Urinary bladder (tissue), 4 donors: ENCODE measurements around the gene SCNN1B. TPM values are rescaled to one million over a fixed set of nuclear protein-coding genes. Genes with fewer than 3 reads are reported as not detected.
"Not testable (repeated sequence)": the region's sequence is repeated elsewhere in the genome, so short reads cannot be mapped to it uniquely, and the experiment has no call there.

Source experiments
- DNase-seq: peaks from one replicate; pipeline ENCODE4 v3.0.0-alpha.2; 2015; ENCODE audit errors: extremely low spot score
- H3K27ac ChIP-seq: one replicate; pipeline ENCODE4 v1.5.1; 2013; ENCODE audit warnings: low read depth, mild to moderate bottlenecking, moderate library complexity
- H3K36me3 ChIP-seq: one replicate; pipeline ENCODE4 v1.6.1; 2013; ENCODE audit warnings: mild to moderate bottlenecking, moderate library complexity; ENCODE audit not compliant: insufficient read depth
- H3K4me1 ChIP-seq: one replicate; pipeline ENCODE4 v1.6.1; 2013; ENCODE audit warnings: mild to moderate bottlenecking, moderate library complexity; ENCODE audit not compliant: insufficient read depth
- H3K4me3 ChIP-seq: one replicate; pipeline ENCODE4 v1.5.1; 2013; ENCODE audit warnings: low read depth, low read length
- WGBS: extraction: QIAGEN DNeasy Blood & Tissue Kit; methylation state at CpG from one replicate; pipeline ENCODE4 v1.1.7; 2013; 5-methylcytosine and 5-hydroxymethylcytosine counted together
- polyA plus RNA-seq: library from polyadenylated mRNA; stranded (reverse); fragments of 200-250 nt; gene quantifications from one replicate; pipeline ENCODE4 v1.2.3, GENCODE V29; 2013
- total RNA-seq: library from RNA; depleted of rRNA; stranded (reverse); fragments of >200 nt; gene quantifications from one replicate; pipeline ENCODE4 v1.2.3, GENCODE V29; 2014
- donor health status: healthy with polysubstance abuse.
- donor health status: healthy.

Gene SCNN1B
- total and polyA plus RNA-seq, 2 donors = 3.0 to 6.0 TPM

- Histone ChIP-seq H3K4me3 (no peak overlapping the region), H3K4me1 (no peaks in the 10 kb centered on the region), H3K27ac (no peak overlapping the region), H3K36me3 (no peaks in the 10 kb centered on the region)
- DNase-seq = no peak
- WGBS = 91% methylated on average over 17 of the region's 17 CpGs
Observed at GRCh38 chr16:23391381-23392222, 89.5 kb downstream of the SCNN1B start.

GRCh38 chr16:23392223-23392600 is 90.1 kb downstream of the SCNN1B start:
- 95% methylated on average over 6 of the region's 6 CpGs for WGBS
- no peak for DNase-seq
- Histone ChIP-seq H3K27ac (no peak overlapping the region), H3K4me1 (no peaks in the 10 kb centered on the region), H3K36me3 (no peaks in the 10 kb centered on the region), H3K4me3 (no peak overlapping the region)

- Histone ChIP-seq H3K4me1 (no peaks in the 10 kb centered on the region), H3K36me3 (peaks cover 5% of the 10 kb centered on the region), H3K4me3 (no peak overlapping the region), H3K27ac (no peak overlapping the region)
- 81% methylated on average over 4 of the region's 4 CpGs for WGBS
- no peak for DNase-seq
Observed at GRCh38 chr16:23394141-23394831, 92.2 kb downstream of the SCNN1B start.

GRCh38 chr16:23395732-23396131 is 93.6 kb downstream of the SCNN1B start:
- 90% methylated on average over 6 of the region's 6 CpGs for WGBS
- H3K36me3 ChIP-seq = peaks cover 7% of the 10 kb centered on the region
- H3K4me3 ChIP-seq = no peak overlapping the region
- no peak overlapping the region for H3K27ac ChIP-seq
- no peak for DNase-seq
- H3K4me1 ChIP-seq = no peaks in the 10 kb centered on the region

- no peak for DNase-seq
- Histone ChIP-seq H3K4me1 (no peaks in the 10 kb centered on the region), H3K36me3 (peaks cover 7% of the 10 kb centered on the region)
Observed at GRCh38 chr16:23397464-23397863, 95.4 kb downstream of the SCNN1B start.

GRCh38 chr16:23398987-23399805 is 97.1 kb downstream of the SCNN1B start:
- 54% methylated on average over 17 of the region's 17 CpGs for WGBS
- Histone ChIP-seq H3K4me3 (no peak overlapping the region), H3K4me1 (no peaks in the 10 kb centered on the region), H3K36me3 (peaks cover 7% of the 10 kb centered on the region), H3K27ac (no peak overlapping the region)
- no peak for DNase-seq

More at GRCh38 chr16:23397464-23397863, 95.4 kb downstream of the SCNN1B start:
- no peak overlapping the region for H3K4me3 ChIP-seq
- 93% methylated on average over 2 of the region's 2 CpGs for WGBS
- no peak overlapping the region for H3K27ac ChIP-seq

GRCh38 chr16:23400447-23400846 is 98.3 kb downstream of the SCNN1B start:
- not testable (repeated sequence) for H3K4me1 ChIP-seq, H3K27ac ChIP-seq, DNase-seq, H3K4me3 ChIP-seq, H3K36me3 ChIP-seq
- WGBS = 89% methylated on average over 7 of the region's 7 CpGs

- Histone ChIP-seq H3K27ac (no peak overlapping the region), H3K4me1 (no peaks in the 10 kb centered on the region), H3K36me3 (peaks cover 7% of the 10 kb centered on the region), H3K4me3 (no peak overlapping the region)
- WGBS = 94% methylated on average over 8 of the region's 8 CpGs
- no peak for DNase-seq
Observed at GRCh38 chr16:23401139-23401538, 99.0 kb downstream of the SCNN1B start.

- peaks cover 7% of the 10 kb centered on the region for H3K36me3 ChIP-seq
- 97% methylated on average over 2 of the region's 2 CpGs for WGBS
- no peak for DNase-seq
- no peak overlapping the region for H3K27ac ChIP-seq
- H3K4me3 ChIP-seq = no peak overlapping the region
- no peaks in the 10 kb centered on the region for H3K4me1 ChIP-seq
Observed at GRCh38 chr16:23402100-23402499, 100.0 kb downstream of the SCNN1B start.

- Histone ChIP-seq H3K27ac (no peak overlapping the region), H3K4me1 (no peaks in the 10 kb centered on the region), H3K36me3 (peaks cover 3% of the 10 kb centered on the region), H3K4me3 (no peak overlapping the region)
- no peak for DNase-seq
- WGBS = 71% methylated on average over 11 of the region's 11 CpGs
Observed at GRCh38 chr16:23403547-23403946, 101.4 kb downstream of the SCNN1B start.

- Histone ChIP-seq H3K4me1 (no peaks in the 10 kb centered on the region), H3K36me3 (no peaks in the 10 kb centered on the region), H3K4me3 (no peak overlapping the region), H3K27ac (no peak overlapping the region)
- WGBS = 46% methylated on average over 2 of the region's 2 CpGs
- no peak for DNase-seq
Observed at GRCh38 chr16:23406024-23406423, 103.9 kb downstream of the SCNN1B start.

- no peaks in the 10 kb centered on the region for H3K36me3 ChIP-seq
- H3K4me1 ChIP-seq = no peaks in the 10 kb centered on the region
- WGBS = 90% methylated on average over 6 of the region's 6 CpGs
- no peak overlapping the region for H3K27ac ChIP-seq
- DNase-seq = no peak
- no peak overlapping the region for H3K4me3 ChIP-seq
Observed at GRCh38 chr16:23406546-23407240, 104.6 kb downstream of the SCNN1B start.

GRCh38 chr16:23407436-23408127 is 105.5 kb downstream of the SCNN1B start:
- Histone ChIP-seq H3K4me3 (no peak overlapping the region), H3K36me3 (no peaks in the 10 kb centered on the region), H3K4me1 (no peaks in the 10 kb centered on the region), H3K27ac (no peak overlapping the region)
- DNase-seq = no peak
- WGBS = 93% methylated on average over 9 of the region's 9 CpGs
